Nucleus accumbens (tissue), 56 donors: ENCODE data around the gene HARS2.
"Not testable (repeated sequence)": the region's sequence is repeated elsewhere in the genome, so short reads cannot be mapped to it uniquely, and the experiment has no call there.

Source experiments
- DNase-seq, 56 donors: peaks; one replicate each; lab custom pipeline; 2025; lab: John Stamatoyannopoulos, UW

Gene HARS2

DNA sequence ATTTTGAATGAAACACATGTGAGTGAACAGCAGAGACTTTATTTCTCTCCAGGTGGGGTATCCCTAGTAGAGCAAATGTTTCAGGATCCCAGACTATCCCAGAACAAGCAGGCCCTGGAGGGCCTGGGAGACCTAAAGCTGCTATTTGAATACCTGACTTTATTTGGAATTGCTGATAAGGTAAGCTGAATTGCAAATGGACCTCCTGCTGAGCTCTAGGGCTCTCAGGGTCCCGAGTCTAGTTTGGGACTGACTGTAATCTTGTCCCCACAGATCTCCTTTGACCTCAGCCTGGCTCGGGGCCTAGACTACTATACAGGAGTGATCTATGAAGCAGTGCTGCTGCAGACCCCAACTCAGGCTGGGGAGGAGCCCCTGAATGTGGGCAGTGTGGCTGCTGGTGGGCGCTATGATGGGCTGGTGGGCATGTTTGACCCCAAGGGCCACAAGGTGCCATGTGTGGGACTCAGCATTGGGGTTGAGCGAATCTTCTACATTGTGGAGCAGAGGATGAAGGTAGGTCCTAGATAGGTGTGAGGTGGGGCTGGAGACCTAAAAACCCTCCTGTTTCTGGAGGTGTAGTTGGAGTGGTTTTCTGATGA lies 5.7 kb downstream of the HARS2 start:
- DNase-seq, result no peak

DNA sequence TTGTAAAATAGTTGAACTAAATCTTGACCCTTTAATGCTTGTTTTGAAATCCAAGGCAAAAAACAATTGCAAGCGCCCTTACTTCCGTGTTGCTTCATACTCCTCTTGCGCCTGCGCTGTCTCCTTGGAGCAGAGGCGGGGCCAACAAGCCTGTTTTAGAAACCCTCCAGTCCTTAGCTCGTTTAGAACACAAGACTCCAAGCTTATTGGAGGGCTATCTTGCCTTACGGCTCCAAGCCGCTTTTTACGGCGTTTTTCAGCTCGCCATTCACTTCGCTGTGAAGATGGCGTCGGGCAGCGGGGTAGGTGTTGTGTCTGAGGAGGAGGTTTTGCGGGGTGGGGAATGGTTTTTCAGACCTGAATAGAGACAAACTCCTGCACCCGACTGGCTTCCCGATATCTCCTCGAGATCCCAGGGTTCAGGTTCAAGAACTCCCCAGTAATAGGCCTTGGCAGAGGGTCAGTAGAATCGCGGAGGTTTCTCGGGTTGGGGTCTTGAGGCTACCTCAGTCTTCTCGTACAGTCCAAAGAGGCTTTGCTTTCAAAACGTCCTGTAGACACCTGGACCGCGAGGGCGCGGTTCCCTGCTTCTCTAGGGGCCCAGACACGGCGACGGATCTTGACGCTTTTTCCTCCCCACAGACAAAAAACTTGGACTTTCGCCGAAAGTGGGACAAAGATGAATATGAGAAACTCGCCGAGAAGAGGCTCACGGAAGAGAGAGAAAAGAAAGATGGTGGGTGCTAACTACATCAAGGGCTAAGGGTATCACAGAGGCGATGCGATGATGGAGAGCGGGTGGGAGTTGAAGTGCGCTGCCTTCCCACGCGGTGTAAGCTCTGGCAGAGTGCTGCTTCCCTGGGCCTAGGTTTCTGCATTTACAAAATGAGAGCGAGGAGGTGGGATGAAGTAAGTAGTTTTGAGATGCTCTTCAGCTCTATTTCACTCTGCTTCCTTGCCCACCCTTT lies 9.2 kb downstream of the HARS2 start, which contains the start of gene ZMAT2:
ZMAT2 (plus strand) TSS at position 271 of the 968 bp plus-strand sequence; CDS start at position 285, 14 bp downstream.
- DNase-seq, result peak; percentile 69 to 98 (median 92)

DNA sequence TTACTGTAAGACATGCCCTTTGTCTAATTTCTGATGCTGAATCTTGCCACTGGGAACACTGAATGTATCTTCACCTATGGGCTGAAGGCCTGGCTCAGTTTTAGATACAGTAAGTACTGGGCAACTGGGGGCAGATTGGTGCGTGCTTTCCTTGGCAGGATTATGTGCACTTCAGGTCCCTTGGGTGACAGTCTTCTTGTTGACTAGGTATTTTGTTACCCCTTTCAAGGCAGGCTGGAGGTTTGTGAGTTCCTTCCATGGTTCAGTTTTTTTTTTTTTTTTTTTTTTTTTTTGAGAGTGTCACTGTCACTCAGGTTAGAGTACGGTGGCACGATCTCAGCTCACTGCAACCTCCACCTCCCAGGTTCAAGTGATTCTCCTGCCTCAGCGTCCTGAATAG lies 16.6 kb downstream of the HARS2 start:
- no peak for DNase-seq

DNA sequence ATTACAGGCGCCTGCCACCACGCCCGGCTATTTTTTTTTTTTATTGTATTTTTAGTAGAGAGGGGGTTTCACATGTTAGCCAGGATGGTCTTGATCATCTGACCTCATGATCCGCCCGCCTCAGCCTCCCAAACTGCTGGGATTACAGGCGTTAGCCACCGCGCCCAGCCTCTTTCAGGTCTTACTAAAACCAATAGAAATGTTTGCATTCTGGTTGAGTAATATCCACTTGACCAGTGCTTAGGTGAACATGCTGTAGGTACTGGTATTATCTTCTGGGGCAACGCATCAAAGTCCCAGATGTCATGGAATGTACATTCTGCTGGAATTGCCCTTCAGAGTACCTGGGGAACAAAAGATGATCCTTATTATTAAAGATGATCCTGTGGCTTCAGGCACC lies 17.5 kb downstream of the HARS2 start:
- not testable (repeated sequence) for DNase-seq

DNA sequence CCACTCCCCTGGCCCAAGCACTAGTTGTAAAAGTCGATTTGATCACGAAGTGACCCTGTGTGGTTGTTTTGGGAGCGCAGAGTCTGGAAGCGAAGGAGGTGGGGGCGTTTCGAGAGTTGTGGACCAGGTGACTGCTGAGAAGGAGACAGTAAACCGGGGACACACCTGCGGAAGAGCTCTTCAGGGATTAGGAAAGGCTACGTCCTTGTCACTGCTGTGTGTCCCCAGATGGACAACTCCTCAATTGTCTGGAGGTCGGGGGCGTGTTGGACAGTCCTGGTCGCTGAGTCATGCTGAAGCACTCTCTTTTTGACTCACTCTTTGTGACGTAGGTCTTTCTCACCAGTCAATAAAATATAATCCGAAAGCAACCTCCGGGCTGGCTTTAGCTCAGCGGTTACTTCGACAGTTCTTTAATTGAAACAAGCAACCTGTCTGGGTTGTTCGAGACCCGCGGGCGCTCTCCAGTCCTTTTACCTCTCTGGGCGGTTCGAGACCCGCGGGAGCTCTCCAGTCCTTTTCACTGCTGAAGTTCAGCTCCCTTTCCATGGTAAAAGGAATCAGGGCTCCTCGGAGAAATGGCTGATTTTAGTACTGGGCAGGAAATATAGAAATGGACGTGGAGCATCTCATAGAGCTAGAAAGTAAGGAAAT lies 19.8 kb downstream of the HARS2 start:
- peak in 52 of 56 donors; percentile 8 to 94 (median 50) for DNase-seq

DNA sequence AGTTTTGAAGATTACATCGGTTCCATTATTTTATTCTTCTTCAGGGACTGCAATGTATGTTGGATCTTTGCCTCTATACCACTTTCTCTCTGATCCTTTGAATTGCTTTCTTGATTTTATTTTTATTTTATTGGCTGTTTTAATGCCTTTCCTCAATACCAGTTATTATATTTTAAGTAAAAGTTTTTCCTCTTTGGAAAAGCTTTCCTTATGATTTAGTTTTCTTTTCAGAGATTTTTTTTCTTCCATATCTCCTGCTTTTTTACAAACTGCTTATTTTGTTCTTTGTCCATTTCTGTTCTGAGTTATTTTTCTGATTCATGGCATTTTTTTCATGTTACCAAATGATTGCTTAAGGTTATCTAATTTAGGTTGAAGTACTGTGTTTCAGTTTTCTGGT lies 20.5 kb downstream of the HARS2 start:
- no peak for DNase-seq

DNA sequence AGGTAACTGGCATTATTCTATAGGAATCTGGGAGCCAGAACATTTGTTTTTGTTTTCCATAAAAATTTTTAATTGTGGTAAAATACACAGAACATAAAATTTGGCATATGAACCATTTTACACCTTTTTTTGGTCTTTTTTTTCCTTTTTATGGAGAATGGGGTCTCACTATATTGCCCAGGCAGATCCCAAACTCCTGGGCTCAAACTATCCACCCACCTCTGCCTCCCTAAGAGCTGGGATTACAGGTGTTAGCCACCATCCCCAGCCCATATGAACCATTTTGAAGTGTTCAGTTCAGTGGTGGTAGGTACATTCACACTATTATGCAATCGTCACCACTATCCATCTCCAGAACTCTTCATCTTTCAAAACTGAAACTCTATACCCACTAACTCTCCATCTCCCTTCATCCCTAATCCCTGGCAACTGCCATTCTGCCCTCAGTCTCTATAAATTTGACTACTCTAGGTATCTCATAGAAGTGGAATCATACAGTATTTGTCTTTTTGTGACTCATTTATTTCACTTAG lies 22.4 kb downstream of the HARS2 start:
- no peak for DNase-seq

DNA sequence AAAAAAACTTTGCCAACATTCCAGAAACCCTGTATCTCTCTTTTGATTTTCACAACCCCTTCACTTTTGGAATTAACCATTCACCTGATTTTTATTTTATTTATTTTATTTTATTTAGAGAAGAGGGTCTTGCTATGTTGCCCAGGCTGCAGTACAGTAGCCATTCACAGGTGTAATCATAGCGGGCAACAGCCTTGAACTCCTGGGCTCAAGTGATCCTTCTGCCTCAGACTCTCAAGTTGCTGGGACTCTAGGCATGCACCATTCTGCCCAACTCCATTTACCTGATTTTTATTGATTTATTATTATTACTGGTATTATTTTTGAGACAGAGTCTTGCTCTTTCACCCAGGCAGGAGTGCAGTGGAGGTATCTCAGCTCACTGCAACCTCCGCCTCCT lies 25.0 kb downstream of the HARS2 start:
- DNase-seq, result not testable (repeated sequence)

DNA sequence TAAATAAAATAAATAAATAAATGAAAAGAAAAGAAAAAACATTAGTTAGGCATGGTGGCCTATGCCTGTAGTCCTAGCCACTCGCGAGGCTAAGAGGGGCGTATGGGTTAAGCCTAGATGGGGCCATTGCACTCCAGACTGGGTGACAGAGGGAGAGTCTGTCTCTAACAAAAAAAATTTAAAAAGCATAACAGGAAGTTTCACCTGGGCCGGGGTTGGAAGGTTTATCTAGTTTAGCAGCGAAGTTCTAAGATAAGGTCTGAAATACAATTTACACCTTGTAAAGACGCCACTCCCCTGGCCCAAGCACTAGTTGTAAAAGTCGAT lies 27.0 kb downstream of the HARS2 start:
- DNase-seq, result no peak

DNA sequence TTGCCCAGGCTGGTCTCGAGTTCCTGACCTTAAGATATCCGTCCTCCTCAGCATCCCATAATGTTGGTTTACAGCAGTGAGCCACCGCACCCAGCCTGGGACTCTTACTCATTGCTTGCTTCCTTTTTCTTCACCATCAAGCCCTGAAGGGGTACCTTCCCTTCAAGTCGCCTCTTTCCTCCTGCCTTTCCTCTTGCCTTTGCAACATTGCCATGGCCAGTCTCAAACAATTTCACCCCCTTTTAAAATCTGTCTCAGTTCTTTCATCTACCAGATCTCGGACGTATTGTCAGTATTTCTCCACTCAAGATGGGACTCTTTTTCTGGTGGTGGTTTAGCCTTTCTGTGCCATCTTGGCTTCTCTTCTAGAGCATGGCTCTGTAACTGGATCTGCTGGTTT lies 29.5 kb downstream of the HARS2 start:
- not testable (repeated sequence) for DNase-seq

DNA sequence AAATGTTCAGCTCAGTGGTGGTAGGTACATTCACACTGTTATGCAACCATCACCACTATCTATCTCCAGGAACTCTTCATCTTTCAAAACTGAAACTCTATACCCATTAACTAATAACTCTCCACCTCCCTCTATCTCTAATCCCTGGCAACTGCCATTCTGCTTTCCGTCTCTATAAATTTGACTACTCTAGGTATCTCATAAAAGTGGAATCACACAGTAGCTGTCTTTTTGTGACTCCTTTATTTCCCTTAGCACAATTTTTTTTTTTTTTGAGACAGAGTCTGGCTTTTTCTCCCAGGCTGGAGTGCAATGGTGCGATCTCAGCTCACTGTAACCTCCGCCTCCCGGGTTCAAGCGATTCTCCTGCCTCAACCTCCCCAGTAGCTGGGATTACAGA lies 30.1 kb downstream of the HARS2 start:
- not testable (repeated sequence) for DNase-seq

DNA sequence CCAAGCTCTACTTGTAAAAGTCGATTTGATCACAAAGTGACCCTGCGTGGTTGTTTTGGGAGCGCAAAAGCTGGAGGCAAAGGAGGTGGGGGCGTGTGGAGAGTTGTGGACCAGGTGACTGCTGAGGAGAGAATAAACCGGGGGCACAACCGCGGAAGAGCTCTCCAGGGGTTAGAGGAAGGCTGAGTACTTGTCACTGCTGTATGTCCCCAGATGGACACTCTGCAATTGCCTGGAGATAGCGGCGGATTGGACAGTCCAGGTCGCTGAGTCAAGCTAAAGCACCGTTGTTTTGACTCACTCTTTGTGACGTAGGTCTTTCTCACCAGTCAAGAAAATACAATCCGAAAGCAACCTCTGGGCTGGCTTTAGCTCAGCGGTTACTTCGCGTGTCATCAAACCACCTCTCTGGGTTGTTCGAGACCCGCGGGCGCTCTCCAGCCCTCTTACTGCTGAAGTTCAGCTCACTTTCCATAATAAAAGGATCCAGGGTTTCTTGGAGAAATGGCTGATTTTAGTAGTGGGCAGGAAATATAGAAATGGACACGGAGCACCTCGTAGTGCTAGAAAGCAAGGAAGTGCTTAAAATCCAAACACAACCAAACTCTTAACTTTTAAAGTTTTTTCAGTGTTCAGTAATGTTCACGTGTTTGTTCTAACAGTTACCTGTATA lies 34.7 kb downstream of the HARS2 start:
- DNase-seq, result peak in 6 of 56 donors; percentile 3 to 34 (median 7)

DNA sequence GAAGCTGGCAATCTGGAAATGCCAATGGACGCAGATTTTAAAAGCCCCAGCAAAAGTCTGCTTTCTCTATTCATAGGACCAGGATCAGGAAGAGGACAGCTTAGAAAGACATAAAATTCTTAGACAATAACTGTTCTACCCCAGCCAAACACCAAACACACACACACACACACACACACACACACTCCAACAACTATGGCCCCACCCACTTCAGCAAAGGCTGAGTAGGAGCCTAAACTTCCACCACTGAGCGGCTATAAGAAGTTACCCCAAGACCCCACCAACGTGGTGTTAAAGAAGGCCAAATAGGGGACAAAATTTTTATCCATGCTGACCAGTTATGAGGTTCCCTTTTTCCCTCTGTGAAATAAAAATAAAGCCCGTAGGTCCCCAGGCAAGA lies 41.8 kb downstream of the HARS2 start:
- no peak for DNase-seq

DNA sequence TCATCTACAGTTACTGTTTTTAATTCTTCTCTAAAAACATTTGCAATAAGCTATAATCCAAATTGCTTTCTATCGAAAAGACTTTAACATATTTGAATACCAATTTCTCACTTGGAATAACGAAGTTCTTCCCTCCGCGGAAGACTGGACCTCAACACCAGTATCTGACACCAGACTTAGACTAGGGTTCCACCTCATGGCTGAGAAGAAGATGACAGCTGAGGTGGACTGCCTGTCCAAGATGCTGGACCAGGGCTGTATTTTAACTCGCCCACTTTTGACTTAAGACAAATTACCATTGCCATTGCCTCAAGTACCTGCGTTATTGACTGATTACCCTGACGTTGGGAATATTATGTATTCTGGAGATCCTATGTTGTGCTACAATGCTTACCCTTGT lies 43.1 kb downstream of the HARS2 start:
- DNase-seq, result no peak

DNA sequence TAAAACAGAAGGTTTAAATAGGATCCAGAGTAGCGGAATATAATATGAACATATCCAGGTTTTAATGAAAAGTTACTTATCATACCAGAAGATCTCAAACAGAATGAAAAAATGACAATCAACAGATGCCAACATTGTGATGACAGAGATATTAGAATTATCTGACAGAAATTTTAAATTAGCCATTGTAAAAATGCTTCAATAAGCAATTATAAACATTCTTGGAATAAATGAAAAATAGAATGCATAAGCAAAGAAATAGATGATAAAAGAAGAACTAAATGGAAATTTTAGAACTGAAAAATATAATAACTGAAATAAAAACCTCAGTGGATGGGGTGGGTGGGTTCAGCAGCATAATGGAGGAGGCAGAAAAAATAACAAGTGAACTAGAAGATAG lies 46.2 kb downstream of the HARS2 start:
- no peak for DNase-seq

DNA sequence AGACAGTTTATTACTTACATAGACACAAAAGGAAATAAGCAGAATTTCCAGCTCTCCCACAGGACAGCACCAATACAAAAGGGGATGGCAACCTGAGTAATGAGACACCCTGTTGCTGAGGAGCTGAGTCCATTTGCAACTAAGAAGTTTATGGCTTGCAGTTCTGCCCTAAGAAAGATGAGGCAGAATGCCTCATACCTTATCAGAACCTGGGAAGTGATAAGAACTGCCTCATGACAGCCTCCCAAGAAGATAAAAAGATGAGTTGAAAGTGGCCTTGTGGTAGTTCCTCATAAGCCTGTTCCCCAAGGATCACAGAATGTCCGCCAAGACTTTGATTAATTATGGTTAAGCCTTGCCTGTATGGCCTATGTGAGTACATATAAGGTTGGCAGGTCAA lies 50.7 kb downstream of the HARS2 start:
- no peak for DNase-seq
